PC-3 (cell line): ENCODE data around the gene OLIG2. TPM values are rescaled to one million over a fixed set of nuclear protein-coding genes. Genes with fewer than 3 reads are reported as not detected.

Source experiments
- ATAC-seq: fragments of 200-7000 bp; cut with Tn5 transposase; 2 replicates; pipeline ENCODE4 v1.9.1; 2020; ENCODE audit warnings: mild to moderate bottlenecking, moderate library complexity
- BruUV-seq: library from RNA; stranded (reverse); fragments of 400-500 nt; replicated peaks from 2 replicates; lab custom pipeline; 2021; lab: Mats Ljungman, UMichigan
- CTCF ChIA-PET: fragments of 300-600 bp; sonication (Branson Sonifier 250); formaldehyde crosslinking; loops from one replicate; lab custom pipeline; 2022; ENCODE audit warnings: antibody characterized with exemption; lab: Charles Lee
- POLR2A ChIA-PET: fragments of 300-600 bp; sonication (Branson Sonifier 250); formaldehyde crosslinking; loops from one replicate; lab custom pipeline; 2022; ENCODE audit warnings: antibody characterized with exemption; ENCODE audit not compliant: unreplicated experiment; lab: Charles Lee
- DNase-seq: peaks from one replicate; pipeline ENCODE4 v3.0.0-alpha.2; 2015
- H2AFZ ChIP-seq: fragments of 300-600 bp; sonication (generic); 2 replicates; pipeline ENCODE4 v1.6.0; 2016; ENCODE audit warnings: antibody characterized with exemption, low read length
- H3F3A ChIP-seq: fragments of 300-600 bp; sonication (generic); one replicate; pipeline ENCODE4 v1.6.0; 2017; ENCODE audit warnings: antibody characterized with exemption, low read length, control low read depth, mild to moderate bottlenecking; ENCODE audit not compliant: unreplicated experiment
- H3K27ac ChIP-seq: fragments of 300-600 bp; sonication (generic); 2 replicates; pipeline ENCODE4 v1.5.1; 2016; ENCODE audit warnings: mild to moderate bottlenecking, low read length
- H3K27me3 ChIP-seq: fragments of 300-600 bp; sonication (generic); 2 replicates; pipeline ENCODE4 v1.6.1; 2016; ENCODE audit warnings: low read length, mixed read lengths
- H3K36me3 ChIP-seq: fragments of 300-600 bp; sonication (generic); 2 replicates; pipeline ENCODE4 v1.6.1; 2016; ENCODE audit warnings: low read depth, mixed run types, low read length, mixed read lengths
- H3K4me1 ChIP-seq: fragments of 300-600 bp; sonication (generic); 2 replicates; pipeline ENCODE4 v1.5.1; 2016; ENCODE audit warnings: low read length; ENCODE audit not compliant: insufficient read depth
- H3K4me2 ChIP-seq: fragments of 300-600 bp; sonication (generic); 2 replicates; pipeline ENCODE4 v1.6.0; 2016; ENCODE audit warnings: low read length
- H3K4me3 ChIP-seq: fragments of 300-600 bp; sonication (generic); 2 replicates; pipeline ENCODE4 v1.5.1; 2016; ENCODE audit warnings: mild to moderate bottlenecking, low read length, mixed read lengths
- H3K79me2 ChIP-seq: fragments of 300-600 bp; sonication (generic); 2 replicates; pipeline ENCODE4 v1.6.1; 2017; ENCODE audit warnings: low read length, mixed read lengths
- H3K9ac ChIP-seq: fragments of 300-600 bp; sonication (generic); 2 replicates; pipeline ENCODE4 v1.6.0; 2016; ENCODE audit warnings: mild to moderate bottlenecking, low read length
- H3K9me2 ChIP-seq: fragments of 300-600 bp; sonication (generic); replicated peaks from 2 replicates; pipeline ENCODE4 v1.6.1; 2016; ENCODE audit warnings: mixed run types, low read length, mixed read lengths
- H3K9me3 ChIP-seq: fragments of 300-600 bp; sonication (generic); 2 replicates; pipeline ENCODE4 v1.6.1; 2016; ENCODE audit warnings: low read length, mixed read lengths
- H4K20me1 ChIP-seq: fragments of 300-600 bp; sonication (generic); 2 replicates; pipeline ENCODE4 v1.6.1; 2016; ENCODE audit warnings: low read length, mixed read lengths
- EZH2 ChIP-seq: fragments of 300-600 bp; sonication (generic); IDR thresholded peaks from one replicate; pipeline ENCODE4 v1.6.1; 2017; ENCODE audit warnings: antibody characterized with exemption, mild to moderate bottlenecking, low read length; ENCODE audit not compliant: unreplicated experiment
- EZH2phosphoT487 ChIP-seq: fragments of 300-600 bp; sonication (generic); IDR thresholded peaks from 2 replicates; pipeline ENCODE4 v1.6.1; 2018; ENCODE audit warnings: mild to moderate bottlenecking, antibody characterized with exemption, low read length, borderline replicate concordance
- intact Hi-C: fragments of 100-400 bp; cut with micrococcal nuclease; formaldehyde crosslinking; loops from 2 replicates; pipeline ENCODE4 v1.9.0; 2023
- total RNA-seq: library from RNA; depleted of rRNA; stranded (reverse); fragments of >200 nt; gene quantifications from 2 replicates; pipeline ENCODE4 v1.2.3, GENCODE V29; 2014
- TF ChIP-seq, protein P1 (sequence below): fragments of 300-600 bp; sonication (generic); conservative IDR thresholded peaks from 2 replicates; pipeline ENCODE4 v1.5.1; 2017; ENCODE audit warnings: antibody characterized with exemption, low read depth, mild to moderate bottlenecking, low read length

The OLIG2 gene
- total RNA-seq, 1 experiment from 2014 or later, result not detected

DNA sequence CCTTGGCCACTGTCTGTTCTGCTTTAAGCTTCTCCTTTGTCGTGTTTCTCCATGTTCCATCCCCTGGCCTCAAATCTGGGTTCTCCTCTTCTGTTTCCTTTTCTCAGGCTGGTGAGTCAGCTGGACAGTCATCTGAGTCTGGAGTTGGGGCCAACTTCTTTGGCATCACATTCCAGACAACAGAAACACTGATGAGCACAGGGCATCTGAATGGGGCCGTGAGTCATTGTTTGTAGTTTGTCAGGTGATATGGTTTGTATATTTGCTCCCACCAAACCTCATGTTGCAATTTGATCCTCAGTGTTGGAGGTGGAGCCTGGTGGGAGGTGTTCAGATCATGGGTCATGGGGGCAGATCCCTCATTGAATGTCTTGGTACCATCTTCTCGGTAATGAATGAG lies 14.3 kb upstream of the OLIG2 start:
- Histone ChIP-seq H2AFZ (0 out of 2 replicates have a peak overlapping the region, but pooled peaks have one; percentile 9), H3K9me2 (no peaks in the 10 kb centered on the region), H3K9me3 (no peaks in the 10 kb centered on the region), H3K27ac (peak overlapping the region; percentile 45), H3F3A (no peaks in the 10 kb centered on the region), H3K27me3 (peaks cover 18% of the 10 kb centered on the region), H3K4me1 (peaks cover 12% of the 10 kb centered on the region), H4K20me1 (no peaks in the 10 kb centered on the region), H3K4me3 (no peak overlapping the region), H3K79me2 (no peaks in the 10 kb centered on the region), H3K9ac (no peak overlapping the region), H3K36me3 (no peaks in the 10 kb centered on the region), H3K4me2 (peak overlapping the region; percentile 43)
- CTCF ChIA-PET, result interaction anchor here (0.8 kb wide), 1 partner anchor 186 kb away, joined by 3 read pairs; no protein-coding TSS in a partner anchor
- POLR2A ChIA-PET, result interaction anchor here (0.5 kb wide), 1 partner anchor 399 kb away, joined by 3 read pairs; no protein-coding TSS in a partner anchor
- intact Hi-C loops, result no loop called here
- ATAC-seq (peak; percentile 99), DNase-seq (peak; percentile 97)
- TF ChIP-seq, protein P1, sequence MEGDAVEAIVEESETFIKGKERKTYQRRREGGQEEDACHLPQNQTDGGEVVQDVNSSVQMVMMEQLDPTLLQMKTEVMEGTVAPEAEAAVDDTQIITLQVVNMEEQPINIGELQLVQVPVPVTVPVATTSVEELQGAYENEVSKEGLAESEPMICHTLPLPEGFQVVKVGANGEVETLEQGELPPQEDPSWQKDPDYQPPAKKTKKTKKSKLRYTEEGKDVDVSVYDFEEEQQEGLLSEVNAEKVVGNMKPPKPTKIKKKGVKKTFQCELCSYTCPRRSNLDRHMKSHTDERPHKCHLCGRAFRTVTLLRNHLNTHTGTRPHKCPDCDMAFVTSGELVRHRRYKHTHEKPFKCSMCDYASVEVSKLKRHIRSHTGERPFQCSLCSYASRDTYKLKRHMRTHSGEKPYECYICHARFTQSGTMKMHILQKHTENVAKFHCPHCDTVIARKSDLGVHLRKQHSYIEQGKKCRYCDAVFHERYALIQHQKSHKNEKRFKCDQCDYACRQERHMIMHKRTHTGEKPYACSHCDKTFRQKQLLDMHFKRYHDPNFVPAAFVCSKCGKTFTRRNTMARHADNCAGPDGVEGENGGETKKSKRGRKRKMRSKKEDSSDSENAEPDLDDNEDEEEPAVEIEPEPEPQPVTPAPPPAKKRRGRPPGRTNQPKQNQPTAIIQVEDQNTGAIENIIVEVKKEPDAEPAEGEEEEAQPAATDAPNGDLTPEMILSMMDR, result no peak
- TF ChIP-seq EZH2 (no peak), EZH2phosphoT487 (no peak)
- no TSS peak for BruUV-seq

DNA sequence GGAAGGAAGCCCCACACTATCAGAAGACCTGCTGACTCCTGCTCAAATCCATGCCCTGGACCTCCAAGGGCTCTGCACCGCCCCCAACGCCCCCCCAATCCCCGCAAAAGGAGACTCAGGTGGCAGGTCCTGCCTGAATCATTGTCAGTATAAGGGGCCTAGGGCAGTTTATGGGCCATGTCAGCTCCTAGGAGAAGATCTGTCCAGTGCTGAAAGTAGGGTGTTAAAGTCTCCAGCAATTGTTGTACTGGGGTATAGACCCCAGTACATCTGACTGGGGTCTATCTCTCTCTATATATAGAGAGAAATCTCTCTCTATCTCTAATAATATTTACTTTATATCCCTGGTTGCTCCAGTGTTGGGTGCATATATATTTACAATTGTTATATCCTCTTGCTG lies 12.1 kb upstream of the OLIG2 start:
- ATAC-seq, result no peak
- DNase-seq, result no peak
- intact Hi-C loops, result no loop called here
- Histone ChIP-seq H3K4me1 (peaks cover 12% of the 10 kb centered on the region), H2AFZ (no peak overlapping the region), H3K79me2 (no peaks in the 10 kb centered on the region), H3K9me3 (no peaks in the 10 kb centered on the region), H4K20me1 (no peaks in the 10 kb centered on the region), H3K4me3 (no peak overlapping the region), H3K4me2 (no peak overlapping the region), H3F3A (no peaks in the 10 kb centered on the region), H3K27ac (no peak overlapping the region), H3K36me3 (no peaks in the 10 kb centered on the region), H3K27me3 (peaks cover 22% of the 10 kb centered on the region), H3K9ac (no peak overlapping the region), H3K9me2 (no peaks in the 10 kb centered on the region)
- TF ChIP-seq, protein P1, result no peak
- TF ChIP-seq EZH2 (no peak), EZH2phosphoT487 (no peak)
- ChIA-PET CTCF (no interaction called here), POLR2A (no interaction called here)
- BruUV-seq, result no TSS peak

DNA sequence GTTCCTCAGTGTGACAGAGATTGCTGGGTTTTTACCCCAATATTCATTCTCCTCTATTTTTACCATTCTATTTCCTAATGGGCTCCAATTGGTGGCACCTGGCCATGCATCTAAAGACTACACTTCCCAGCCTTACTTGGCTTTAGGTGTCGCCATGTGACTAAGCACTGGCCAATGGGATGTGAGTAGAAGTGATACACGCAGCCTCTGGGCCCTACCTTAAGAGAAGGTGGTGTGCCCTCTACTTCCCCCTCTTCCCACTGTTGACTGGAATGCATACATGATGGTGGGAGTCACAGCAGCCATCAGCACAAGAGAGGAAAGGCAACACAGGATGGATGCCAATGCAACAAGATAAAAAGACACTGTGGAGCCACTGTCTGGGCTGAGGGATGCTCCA lies 11.4 kb upstream of the OLIG2 start:
- no peak for DNase-seq
- CTCF ChIA-PET, result no interaction called here
- H2AFZ ChIP-seq, result no peak overlapping the region

More for the DNA sequence above, 11.4 kb upstream of the OLIG2 start:
- Histone ChIP-seq H3K4me1 (peaks cover 12% of the 10 kb centered on the region), H3K4me3 (no peak overlapping the region), H3K36me3 (no peaks in the 10 kb centered on the region), H3K9me2 (no peaks in the 10 kb centered on the region), H3F3A (no peaks in the 10 kb centered on the region), H3K4me2 (no peak overlapping the region), H4K20me1 (no peaks in the 10 kb centered on the region), H3K9ac (no peak overlapping the region), H3K79me2 (no peaks in the 10 kb centered on the region), H3K9me3 (no peaks in the 10 kb centered on the region), H3K27ac (no peak overlapping the region), H3K27me3 (peaks cover 26% of the 10 kb centered on the region)
- TF ChIP-seq, protein P1, result no peak
- TF ChIP-seq EZH2 (no peak), EZH2phosphoT487 (no peak)
- intact Hi-C loops, result no loop called here
- POLR2A ChIA-PET, result no interaction called here
- no peak for ATAC-seq
- BruUV-seq, result no TSS peak
